ENCODE results near the gene CATSPER4. TPM values are rescaled to one million over a fixed set of nuclear protein-coding genes. Genes with fewer than 3 reads are reported as not detected.

Gene CATSPER4
- total and polyA plus RNA-seq, 3 experiments from 2014 or later, result not detected

GRCh38 chr1:26161415-26162219, 28.8 kb upstream of the CATSPER4 start:
- peak overlapping the region; percentile 16 for H3K27ac ChIP-seq (ENCODE audit: low read depth, low read length)
- no peak overlapping the region for H3K27ac Mint-ChIP-seq
- no peaks in the 10 kb centered on the region for H3K9me3 ChIP-seq (ENCODE audit: low read length)
- H3K27me3 ChIP-seq (ENCODE audit: insufficient read depth, low read length, poor library complexity, severe bottlenecking), result peaks cover 13% of the 10 kb centered on the region
- peaks cover 43 to 46% of the 10 kb centered on the region in 2 donors for H3K27me3 Mint-ChIP-seq
- no peaks in the 10 kb centered on the region for H3K36me3 Mint-ChIP-seq
- peaks cover 16% of the 10 kb centered on the region for H3K4me1 ChIP-seq (ENCODE audit: insufficient read depth, low read length)
- POLR2A ChIA-PET, result no interaction called here
- no peaks in the 10 kb centered on the region for H3K36me3 ChIP-seq (ENCODE audit: insufficient read depth, low read length)
- peak overlapping the region in 3 of 7 donors; percentile 43 to 62 (median 44) for H3K4me3 Mint-ChIP-seq
- H3K4me3 ChIP-seq (ENCODE audit: low read length), result peak overlapping the region; percentile 26
- peaks cover 0 to 4% (median 0%) of the 10 kb centered on the region in 5 donors for H3K9me3 Mint-ChIP-seq
- DNase-seq, result peak in 2 of 5 donors; percentile 35 to 57
- peaks cover 11 to 23% (median 13%) of the 10 kb centered on the region in 3 donors for H3K4me1 Mint-ChIP-seq
- CTCF ChIA-PET, result interaction anchor here (1.0 kb wide), 1 partner anchor 266 kb away, joined by 4 read pairs; no protein-coding TSS in a partner anchor

DNA sequence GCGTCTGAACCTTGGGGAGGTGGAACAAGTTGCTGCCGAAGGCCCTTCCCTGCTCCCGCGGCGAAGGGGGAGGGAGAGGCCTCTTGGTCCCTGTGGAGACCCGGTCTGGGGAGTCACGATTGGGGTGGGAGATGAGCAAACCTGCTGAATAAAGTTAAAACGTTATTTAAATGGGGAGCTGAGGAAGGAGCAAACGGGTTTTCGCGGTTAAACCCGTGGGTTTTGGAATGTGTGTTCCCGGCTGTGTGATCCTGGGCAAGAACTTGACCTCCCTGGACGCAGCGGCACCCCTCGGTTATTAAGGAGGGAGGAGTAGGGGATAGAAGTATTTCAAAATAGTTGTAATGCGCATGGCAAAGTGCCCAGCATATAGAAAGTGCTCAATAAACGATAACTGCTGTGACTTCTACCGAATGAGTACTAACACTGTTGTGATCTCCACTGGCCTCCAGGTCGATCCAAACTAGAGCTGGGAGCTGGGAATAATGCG, 28.1 kb upstream of the CATSPER4 start:
- Histone ChIP-seq H3K27me3 (ENCODE audit: insufficient read depth, low read length, poor library complexity, severe bottlenecking) (peaks cover 13% of the 10 kb centered on the region), H3K36me3 (ENCODE audit: insufficient read depth, low read length) (no peaks in the 10 kb centered on the region), H3K9me3 (ENCODE audit: low read length) (no peaks in the 10 kb centered on the region), H3K27ac (ENCODE audit: low read depth, low read length) (no peak overlapping the region), H3K4me1 (ENCODE audit: insufficient read depth, low read length) (peaks cover 16% of the 10 kb centered on the region), H3K4me3 (ENCODE audit: low read length) (peak overlapping the region; percentile 26)
- Mint-ChIP-seq H3K36me3 (no peaks in the 10 kb centered on the region), H3K27me3 (peaks cover 39 to 42% of the 10 kb centered on the region in 2 donors), H3K4me1 (peaks cover 13 to 24% (median 18%) of the 10 kb centered on the region in 3 donors), H3K4me3 (peak overlapping the region; percentile 16 to 76 (median 44)), H3K27ac (no peak overlapping the region), H3K9me3 (peaks cover 0 to 4% (median 0%) of the 10 kb centered on the region in 5 donors)
- POLR2A ChIA-PET, result no interaction called here
- DNase-seq, result no peak
- CTCF ChIA-PET, result interaction anchor here (1.0 to 1.6 kb wide), 4 partner anchors 17 to 267 kb away, joined by 3 to 5 read pairs (median 4); no protein-coding TSS in a partner anchor

- Mint-ChIP-seq H3K27ac (no peak overlapping the region), H3K4me3 (peak overlapping the region in 6 of 7 donors; percentile 18 to 55 (median 32)), H3K27me3 (peaks cover 28 to 30% of the 10 kb centered on the region in 2 donors), H3K36me3 (no peaks in the 10 kb centered on the region), H3K9me3 (peaks cover 0 to 2% (median 0%) of the 10 kb centered on the region in 5 donors), H3K4me1 (peaks cover 13 to 24% (median 18%) of the 10 kb centered on the region in 3 donors)
- no peak for DNase-seq
- peaks cover 13% of the 10 kb centered on the region for H3K27me3 ChIP-seq (ENCODE audit: insufficient read depth, low read length, poor library complexity, severe bottlenecking)
- ChIA-PET POLR2A (no interaction called here), CTCF (interaction anchor here (0.8 to 1.6 kb wide), 9 partner anchors 10 to 158 kb away, joined by 3 to 6 read pairs (median 3); partner anchors contain the start of gene CEP85)
- H3K4me3 ChIP-seq (ENCODE audit: low read length), result peak overlapping the region; percentile 50
- no peaks in the 10 kb centered on the region for H3K9me3 ChIP-seq (ENCODE audit: low read length)
- no peaks in the 10 kb centered on the region for H3K36me3 ChIP-seq (ENCODE audit: insufficient read depth, low read length)
- peaks cover 16% of the 10 kb centered on the region for H3K4me1 ChIP-seq (ENCODE audit: insufficient read depth, low read length)
- no peak overlapping the region for H3K27ac ChIP-seq (ENCODE audit: low read depth, low read length)
Measured at GRCh38 chr1:26163684-26164035, 26.7 kb upstream of the CATSPER4 start.

DNA sequence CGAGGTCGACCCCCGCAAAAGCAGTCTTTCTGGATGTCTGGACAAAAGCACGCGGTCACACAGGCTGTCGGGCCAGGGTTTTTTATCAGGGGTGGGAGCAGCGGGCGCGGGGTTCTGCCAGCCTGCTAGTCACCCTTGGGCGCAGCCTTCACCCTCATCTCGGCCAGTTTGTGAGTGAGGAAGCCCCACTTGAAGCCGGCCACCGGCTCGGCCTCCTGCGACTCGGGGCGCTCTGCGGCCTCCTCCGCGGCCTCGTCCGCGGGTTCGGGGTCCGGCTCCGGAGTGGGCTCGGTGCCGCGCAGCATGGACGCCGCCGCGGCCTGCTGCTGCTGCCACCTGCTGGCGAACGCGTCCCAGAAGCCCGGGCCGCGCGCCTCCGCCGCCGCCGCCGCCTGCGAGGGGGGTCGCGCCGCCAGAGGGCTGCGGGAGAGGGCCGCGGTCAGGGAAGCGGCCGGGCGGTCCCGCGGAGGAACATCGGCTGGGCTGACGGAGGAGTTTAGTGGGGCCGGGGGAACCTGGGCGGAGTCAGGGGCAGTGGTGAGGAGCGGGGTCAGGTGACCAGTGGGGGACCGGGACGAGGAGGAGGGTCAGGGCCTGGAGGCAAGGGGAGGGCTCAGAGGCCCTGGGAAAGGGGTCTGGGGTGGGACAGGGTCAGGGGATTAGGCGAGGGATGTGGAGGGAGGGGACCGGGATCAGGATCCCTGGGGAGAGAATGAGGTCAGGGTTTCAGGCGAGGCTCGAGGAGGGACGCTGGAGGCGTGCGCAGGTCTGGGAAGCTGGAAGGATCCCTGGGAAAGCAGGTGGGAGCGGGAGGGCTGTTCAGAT, 26.2 kb upstream of the CATSPER4 start:
- Mint-ChIP-seq H3K27ac (no peak overlapping the region), H3K4me3 (peak overlapping the region; percentile 18 to 72 (median 54)), H3K9me3 (peaks cover 0 to under 1% (median 0%) of the 10 kb centered on the region in 5 donors), H3K36me3 (no peaks in the 10 kb centered on the region), H3K27me3 (peaks cover 23 to 24% of the 10 kb centered on the region in 2 donors), H3K4me1 (peaks cover 15 to 27% (median 20%) of the 10 kb centered on the region in 3 donors)
- peak; percentile 39 to 60 (median 42) for DNase-seq
- ChIA-PET CTCF (interaction anchor here (0.8 to 1.7 kb wide), 10 partner anchors 10 to 253 kb away, joined by 3 to 6 read pairs (median 4); partner anchors contain the start of gene CEP85), POLR2A (no interaction called here)
- H3K4me3 ChIP-seq (ENCODE audit: low read length), result peak overlapping the region; percentile 50
- no peaks in the 10 kb centered on the region for H3K9me3 ChIP-seq (ENCODE audit: low read length)
- H3K36me3 ChIP-seq (ENCODE audit: insufficient read depth, low read length), result no peaks in the 10 kb centered on the region
- H3K27me3 ChIP-seq (ENCODE audit: insufficient read depth, low read length, poor library complexity, severe bottlenecking), result peaks cover 10% of the 10 kb centered on the region
- no peak overlapping the region for H3K27ac ChIP-seq (ENCODE audit: low read depth, low read length)
- H3K4me1 ChIP-seq (ENCODE audit: insufficient read depth, low read length), result peaks cover 18% of the 10 kb centered on the region

DNA sequence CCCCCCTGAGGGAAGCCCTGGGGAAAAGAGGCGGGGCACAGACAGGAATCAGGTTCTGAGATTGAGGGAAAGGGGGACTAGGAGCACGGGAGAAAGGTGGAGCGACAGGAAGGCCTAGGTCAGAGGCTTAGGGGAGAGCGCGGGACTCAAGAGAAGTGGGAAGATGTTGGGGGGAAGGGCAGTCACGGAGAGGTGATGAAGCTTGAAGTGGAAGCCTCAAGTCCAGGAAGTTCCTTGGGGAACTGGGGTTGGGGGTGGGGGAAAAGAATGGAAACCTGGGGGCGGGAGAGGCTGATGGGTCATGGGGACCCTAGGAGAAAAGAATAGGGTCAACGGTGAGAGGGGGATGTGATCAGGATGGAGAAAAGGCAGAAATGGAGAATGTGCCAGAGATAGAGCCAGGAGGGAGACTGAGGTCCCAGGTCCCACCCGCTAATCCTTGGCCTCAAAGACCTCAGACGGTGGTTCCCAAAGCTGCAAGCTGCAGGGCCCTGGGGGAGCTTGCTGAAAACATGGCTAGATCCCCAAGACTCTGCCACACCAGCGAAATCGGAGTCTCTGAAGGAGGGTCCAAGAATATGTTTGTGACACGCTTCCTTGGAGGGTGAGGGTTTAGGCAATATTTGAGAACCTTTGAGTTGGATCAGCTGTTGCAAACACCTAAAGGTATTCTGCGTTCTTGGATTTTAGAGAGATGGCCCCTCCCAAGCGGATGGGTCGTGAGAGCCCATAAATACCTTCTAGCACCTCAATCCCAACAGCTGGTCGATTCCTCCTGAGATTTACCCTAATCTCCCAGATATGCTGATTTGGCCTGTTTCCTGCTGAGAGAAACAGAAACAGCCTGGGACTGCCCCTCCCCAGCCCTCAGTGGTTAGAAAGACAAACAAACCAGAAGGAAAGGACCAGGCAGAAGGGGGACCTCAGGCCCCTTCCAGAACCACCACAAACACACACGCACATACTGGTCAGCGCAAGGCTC, 25.2 kb upstream of the CATSPER4 start:
- H3K36me3 Mint-ChIP-seq, result peaks cover 0 to 4% (median 0%) of the 10 kb centered on the region in 3 donors
- Histone ChIP-seq H3K9me3 (ENCODE audit: low read length) (no peaks in the 10 kb centered on the region), H3K4me3 (ENCODE audit: low read length) (no peak overlapping the region), H3K36me3 (ENCODE audit: insufficient read depth, low read length) (no peaks in the 10 kb centered on the region), H3K27me3 (ENCODE audit: insufficient read depth, low read length, poor library complexity, severe bottlenecking) (peaks cover 8% of the 10 kb centered on the region), H3K4me1 (ENCODE audit: insufficient read depth, low read length) (peaks cover 22% of the 10 kb centered on the region), H3K27ac (ENCODE audit: low read depth, low read length) (no peak overlapping the region)
- no peak for DNase-seq
- H3K4me1 Mint-ChIP-seq, result peaks cover 15 to 30% (median 22%) of the 10 kb centered on the region in 3 donors
- ChIA-PET CTCF (interaction anchor here (1.0 to 1.8 kb wide), 4 partner anchors 20 to 252 kb away, joined by 3 to 7 read pairs (median 4); partner anchors contain the start of gene CEP85), POLR2A (no interaction called here)
- no peaks in the 10 kb centered on the region for H3K9me3 Mint-ChIP-seq
- H3K27ac Mint-ChIP-seq, result no peak overlapping the region
- peak overlapping the region; percentile 28 to 72 (median 54) for H3K4me3 Mint-ChIP-seq
- peaks cover 16 to 19% of the 10 kb centered on the region in 2 donors for H3K27me3 Mint-ChIP-seq

DNA sequence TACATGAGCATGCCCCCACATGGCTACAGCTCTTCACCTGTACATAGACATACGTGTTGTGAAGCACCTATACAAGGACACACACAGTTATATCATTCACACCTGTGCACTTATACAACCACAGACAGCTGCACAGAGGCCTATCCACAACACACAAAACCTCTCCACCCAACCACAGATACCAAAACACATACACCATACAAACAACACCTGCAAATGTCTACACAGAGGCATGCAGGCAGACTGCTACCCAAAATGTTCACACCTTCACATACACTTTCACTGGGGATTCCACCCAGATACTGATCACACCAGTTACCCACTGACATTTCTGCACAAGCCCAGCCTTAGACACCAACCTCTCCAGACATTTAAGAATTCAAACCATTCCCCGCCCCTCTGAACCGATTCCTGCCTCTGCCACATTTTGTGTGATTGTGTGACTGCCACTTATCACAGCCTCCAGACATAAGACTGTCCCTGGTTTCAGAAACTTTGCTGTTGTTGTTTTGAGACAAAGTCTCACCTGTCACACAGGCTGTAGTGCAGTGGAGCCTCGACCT, 23.6 kb upstream of the CATSPER4 start:
- Histone ChIP-seq H3K9me3 (ENCODE audit: low read length) (no peaks in the 10 kb centered on the region), H3K27ac (ENCODE audit: low read depth, low read length) (no peak overlapping the region), H3K36me3 (ENCODE audit: insufficient read depth, low read length) (no peaks in the 10 kb centered on the region), H3K4me3 (ENCODE audit: low read length) (no peak overlapping the region), H3K4me1 (ENCODE audit: insufficient read depth, low read length) (peaks cover 32% of the 10 kb centered on the region), H3K27me3 (ENCODE audit: insufficient read depth, low read length, poor library complexity, severe bottlenecking) (peaks cover 8% of the 10 kb centered on the region)
- peaks cover 0 to 6% (median 0%) of the 10 kb centered on the region in 3 donors for H3K36me3 Mint-ChIP-seq
- DNase-seq, result no peak
- POLR2A ChIA-PET, result interaction anchor here (0.6 kb wide), 1 partner anchor 34 kb away, joined by 3 read pairs; no protein-coding TSS in a partner anchor
- CTCF ChIA-PET, result interaction anchor here (1.3 to 8.2 kb wide), 2 partner anchors 22 to 67 kb away, joined by 3 to 87 read pairs; partner anchors contain the start of gene CEP85
- peak overlapping the region in 2 of 7 donors; percentile 2 to 66 for H3K4me3 Mint-ChIP-seq
- H3K4me1 Mint-ChIP-seq, result peaks cover 19 to 41% (median 31%) of the 10 kb centered on the region in 3 donors
- no peaks in the 10 kb centered on the region for H3K9me3 Mint-ChIP-seq
- peak overlapping the region in 3 of 8 donors; percentile 5 to 47 (median 6) for H3K27ac Mint-ChIP-seq
- peaks cover 10% of the 10 kb centered on the region in 2 donors for H3K27me3 Mint-ChIP-seq

All from CD8-positive, alpha-beta memory T cell (primary cell).